HG03457 (cell line): Measurements from ENCODE around the gene LDLRAD2.

Experiments used
- ATAC-seq: cut with Tn5 transposase; IDR thresholded peaks from one replicate; pipeline ENCODE4 v1.9.1; 2021; ENCODE audit warnings: moderate number of reproducible peaks; ENCODE audit not compliant: unreplicated experiment

Gene LDLRAD2

GRCh38 chr1:21841852-21842466 is 29.9 kb downstream of the LDLRAD2 start:
- no peak for ATAC-seq

- ATAC-seq = no peak
These were observed 30.6 kb downstream of the LDLRAD2 start for GRCh38 chr1:21842606-21843162.

GRCh38 chr1:21843208-21843607 is 31.1 kb downstream of the LDLRAD2 start:
- ATAC-seq = no peak

GRCh38 chr1:21843996-21844395 is 31.9 kb downstream of the LDLRAD2 start:
- ATAC-seq = no peak

GRCh38 chr1:21845646-21846641 is 33.9 kb downstream of the LDLRAD2 start:
- ATAC-seq = no peak

GRCh38 chr1:21847223-21848205 is 35.4 kb downstream of the LDLRAD2 start:
- ATAC-seq = no peak

GRCh38 chr1:21848524-21849174 is 36.6 kb downstream of the LDLRAD2 start:
- ATAC-seq = no peak

- ATAC-seq = no peak
These were observed 38.0 kb downstream of the LDLRAD2 start for GRCh38 chr1:21849909-21850576.

- no peak for ATAC-seq
These were observed 39.6 kb downstream of the LDLRAD2 start for GRCh38 chr1:21851430-21852250.

GRCh38 chr1:21852282-21853130 is 40.4 kb downstream of the LDLRAD2 start:
- no peak for ATAC-seq

- no peak for ATAC-seq
These were observed 41.0 kb downstream of the LDLRAD2 start for GRCh38 chr1:21853131-21853427.

- no peak for ATAC-seq
These were observed 42.2 kb downstream of the LDLRAD2 start for GRCh38 chr1:21854090-21854750.

- ATAC-seq = no peak
These were observed 42.7 kb downstream of the LDLRAD2 start for GRCh38 chr1:21854751-21855131.

- ATAC-seq = no peak
These were observed 43.4 kb downstream of the LDLRAD2 start for GRCh38 chr1:21855257-21856096.

- no peak for ATAC-seq
These were observed 45.2 kb downstream of the LDLRAD2 start for GRCh38 chr1:21857142-21857839.
